Muscle of back (tissue), 13 donors: ENCODE data around the gene PRKAR1B. TPM values are rescaled to one million over a fixed set of nuclear protein-coding genes. Genes with fewer than 3 reads are reported as not detected.

Experiments
- DNase-seq, 3 donors: peaks; one replicate each; pipeline versions ENCODE4 v3.0.0 to v3.0.0-alpha.2; 2013
- long read RNA-seq, 9 donors: transcript quantifications; one replicate each; lab custom pipeline, GENCODE V29; 2026
- polyA plus RNA-seq, 10 donors: library from polyadenylated mRNA; unstranded; fragments of 120-200 nt; gene quantifications; one replicate each; pipeline ENCODE4 v1.2.1, GENCODE V29; 2013; ENCODE audit not compliant: insufficient read length in 10 of 10

Gene PRKAR1B
- 10 to 100 TPM; 18.4 to 39.6 (median 27.5) TPM for polyA plus RNA-seq
- long read RNA-seq, donor 1, transcript PRKAR1B-201 (11 exons, 2,007 nt), result major isoform, 5 of 8 reads
- long read RNA-seq, donor 1, partial matches to known transcripts, result 0 of 8 reads
- long read RNA-seq, donor 1, other reads (novel, unspliced or antisense), result 0 of 8 reads
- long read RNA-seq, donor 2, partial matches to known transcripts, result 0 of 13 reads
- long read RNA-seq, donor 2, other reads (novel, unspliced or antisense), result 5 of 13 reads
- long read RNA-seq, donor 3, result 0 reads
- long read RNA-seq, donor 4, transcript PRKAR1B-201 (11 exons, 2,007 nt), result major isoform, 5 of 6 reads
- long read RNA-seq, donor 4, partial matches to known transcripts, result 0 of 6 reads
- long read RNA-seq, donor 4, other reads (novel, unspliced or antisense), result 0 of 6 reads
- long read RNA-seq, donor 5, partial matches to known transcripts, result 0 of 8 reads
- long read RNA-seq, donor 5, other reads (novel, unspliced or antisense), result 0 of 8 reads
- long read RNA-seq, donor 6, transcript PRKAR1B-201 (11 exons, 2,007 nt), result major isoform, 7 of 51 reads
- long read RNA-seq, donor 6, partial matches to known transcripts, result 38 of 51 reads
- long read RNA-seq, donor 6, other reads (novel, unspliced or antisense), result 6 of 51 reads
- long read RNA-seq, donor 7, partial matches to known transcripts, result 118 of 122 reads
- long read RNA-seq, donor 7, other reads (novel, unspliced or antisense), result 0 of 122 reads
- long read RNA-seq, donor 8, partial matches to known transcripts, result 0 of 4 reads
- long read RNA-seq, donor 8, other reads (novel, unspliced or antisense), result 0 of 4 reads
- long read RNA-seq, donor 9, partial matches to known transcripts, result 0 of 1 reads
- long read RNA-seq, donor 9, other reads (novel, unspliced or antisense), result 0 of 1 reads

- no peak for DNase-seq
Measured at GRCh38 chr7:727104-727805, at the start of gene PRKAR1B. PRKAR1B (minus strand) TSS chr7:727281; CDS start chr7:711505, 15,776 bp downstream.

DNA sequence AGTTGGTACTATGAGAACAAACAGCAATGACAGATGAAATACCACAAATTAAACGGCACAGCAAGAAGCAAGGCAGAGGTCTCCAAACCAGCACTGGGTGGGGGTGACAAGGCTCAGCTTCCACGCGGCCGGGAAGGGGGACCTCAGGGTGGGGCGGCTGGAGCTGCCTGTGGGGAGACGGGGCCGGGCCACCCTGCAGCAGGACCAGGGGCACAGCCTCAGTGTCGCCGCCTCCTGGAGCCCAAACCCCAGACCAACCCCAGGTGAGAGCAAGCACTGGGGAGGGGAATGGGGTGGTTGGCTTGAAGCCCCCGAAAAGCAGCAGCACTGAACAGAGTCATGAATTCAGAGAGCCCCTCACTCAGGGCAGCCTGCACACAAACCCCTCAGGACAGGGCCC is 49.3 kb upstream of the PRKAR1B start:
- no peak for DNase-seq

GRCh38 chr7:774161-775109 is 47.4 kb upstream of the PRKAR1B start:
- peak in 2 of 3 donors; percentile 55 to 76 for DNase-seq

DNA sequence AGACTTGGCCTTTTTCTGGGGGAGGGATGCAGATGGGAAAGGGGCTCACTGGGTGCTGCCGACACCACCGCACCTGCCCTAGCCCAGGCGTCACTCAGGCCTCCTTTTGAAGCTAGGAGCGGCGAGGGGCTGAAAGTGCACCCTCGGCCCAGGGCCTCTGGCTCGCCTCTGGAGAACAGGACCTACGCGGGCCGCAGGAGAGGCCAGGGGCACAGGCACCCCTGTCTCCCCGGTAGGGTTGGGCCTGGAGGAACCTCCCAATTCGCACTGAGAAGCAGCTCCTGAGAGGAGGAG is 46.5 kb upstream of the PRKAR1B start:
- DNase-seq, result no peak

- DNase-seq, result no peak
Measured at GRCh38 chr7:772861-773621, 46.0 kb upstream of the PRKAR1B start.

DNA sequence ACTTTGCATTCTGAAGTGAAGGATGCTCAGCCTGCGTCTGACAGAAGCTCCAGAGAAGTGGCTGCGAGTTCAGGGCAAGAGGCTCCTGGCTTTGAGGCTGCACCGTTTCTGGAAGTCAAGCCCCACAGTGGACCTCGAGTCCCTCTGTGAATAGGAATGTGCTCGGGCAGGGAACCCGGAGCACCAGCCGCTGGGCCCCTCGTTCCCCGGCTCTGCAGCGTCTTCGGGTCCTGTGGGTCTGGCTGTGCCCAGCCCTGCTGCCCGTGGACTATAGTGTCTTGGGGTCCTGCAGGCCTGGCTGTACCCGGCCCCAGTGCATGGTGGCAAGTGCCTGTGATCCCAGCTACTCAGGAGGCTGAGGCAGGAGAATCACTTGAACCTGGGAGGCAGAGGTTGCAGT is 45.3 kb upstream of the PRKAR1B start:
- no peak for DNase-seq

DNA sequence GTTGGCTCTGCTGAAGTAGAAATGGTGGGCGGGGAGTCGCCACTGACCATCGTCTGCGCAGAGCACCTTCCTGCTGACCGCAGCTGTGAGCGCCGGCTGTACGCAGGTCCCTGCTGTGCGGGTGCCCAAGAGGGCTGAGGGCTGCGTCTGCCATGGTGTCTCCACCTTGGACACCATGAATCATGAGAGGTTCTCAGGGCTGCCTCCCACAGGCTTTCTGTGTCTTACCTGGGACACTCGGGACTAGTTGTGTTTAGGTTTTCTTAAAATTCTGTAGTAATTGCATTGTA is 44.9 kb upstream of the PRKAR1B start:
- no peak for DNase-seq

- peak; percentile 61 to 90 (median 81) for DNase-seq
Measured at GRCh38 chr7:771234-772004, 44.3 kb upstream of the PRKAR1B start.

DNA sequence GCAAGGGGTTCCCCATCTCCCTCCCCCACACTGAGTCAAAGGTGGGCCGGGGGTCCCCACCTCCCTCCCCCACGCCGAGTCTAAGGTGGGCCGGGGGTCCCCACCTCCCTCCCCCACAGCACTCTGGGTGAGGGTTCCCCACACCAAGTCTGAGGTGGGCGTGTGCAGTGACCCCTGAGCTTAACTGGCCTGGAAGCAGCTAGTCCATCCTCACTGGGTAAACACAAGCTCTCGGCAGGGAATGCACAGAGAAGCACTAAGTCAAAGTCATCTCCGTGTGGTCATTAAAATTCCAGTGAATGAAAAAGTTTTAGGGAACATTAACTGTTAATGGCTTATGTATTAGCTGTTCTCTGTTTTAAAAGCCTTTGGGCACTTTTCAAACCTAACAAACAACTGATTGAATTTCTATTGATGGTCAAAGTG is 43.7 kb upstream of the PRKAR1B start:
- DNase-seq, result no peak

- DNase-seq, result no peak
Measured at GRCh38 chr7:770336-770735, 43.3 kb upstream of the PRKAR1B start.

- DNase-seq, result peak; percentile 31 to 71 (median 62)
Measured at GRCh38 chr7:768881-769504, 41.9 kb upstream of the PRKAR1B start.

DNA sequence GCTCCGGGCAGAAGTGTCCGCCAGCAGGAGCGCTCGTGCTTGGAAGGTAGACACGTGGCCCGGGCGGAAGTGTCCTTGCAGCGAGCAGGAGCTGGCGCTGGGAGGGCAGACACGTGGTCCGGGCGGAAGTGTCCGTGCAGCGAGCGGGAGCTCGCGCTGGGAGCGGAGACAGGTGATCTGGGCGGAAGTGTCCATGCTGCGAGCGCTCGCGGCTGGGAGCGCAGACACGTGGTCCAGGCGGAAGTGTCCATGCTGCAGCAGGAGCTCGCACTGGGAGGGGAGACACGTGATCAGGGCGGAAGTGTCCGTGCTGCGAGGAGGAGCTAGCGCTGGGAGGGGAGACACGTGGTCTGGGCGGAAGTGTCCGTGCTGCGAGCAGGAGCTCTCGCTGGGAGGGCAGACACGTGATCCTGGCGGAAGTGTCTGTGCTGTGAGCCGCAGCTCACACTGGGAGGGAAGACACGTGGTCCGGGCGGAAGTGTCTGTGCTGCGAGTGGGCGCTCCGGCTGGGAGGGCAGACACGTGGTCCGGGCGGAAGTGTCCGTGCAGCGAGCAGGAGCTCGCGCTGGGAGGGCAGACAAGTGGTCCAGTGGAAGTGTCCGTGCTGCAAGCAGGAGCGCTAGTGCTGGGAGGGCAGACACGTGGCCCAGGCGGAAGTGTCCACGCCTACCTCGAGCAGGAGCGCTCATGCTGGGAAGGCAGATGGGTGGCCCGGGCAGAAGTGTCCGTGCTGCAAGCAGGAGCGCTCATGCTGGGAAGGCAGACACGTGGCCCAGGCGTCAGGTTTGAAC is 41.1 kb upstream of the PRKAR1B start:
- DNase-seq, result peak in 2 of 3 donors; percentile 45 to 81

DNA sequence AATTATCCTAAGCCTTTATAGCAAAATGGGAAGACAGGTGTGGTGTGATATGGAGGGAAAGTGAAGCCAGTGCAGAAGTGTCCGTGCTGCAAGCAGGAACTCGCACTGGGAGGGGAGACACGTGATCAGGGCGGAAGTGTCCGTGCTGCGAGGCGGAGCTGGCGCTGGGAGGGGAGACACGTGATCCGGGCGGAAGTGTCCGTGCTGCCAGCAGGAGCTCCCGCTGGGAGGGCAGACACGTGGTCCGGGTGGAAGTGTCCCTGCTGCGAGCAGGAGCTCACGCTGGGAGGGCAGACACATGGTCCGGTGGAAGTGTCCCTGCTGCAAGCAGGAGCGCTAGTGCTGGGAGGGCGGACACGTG is 40.5 kb upstream of the PRKAR1B start:
- peak in 2 of 3 donors; percentile 52 to 69 for DNase-seq

GRCh38 chr7:765383-765782 is 38.3 kb upstream of the PRKAR1B start:
- DNase-seq, result no peak

- no peak for DNase-seq
Measured at GRCh38 chr7:763762-764161, 36.7 kb upstream of the PRKAR1B start.

DNA sequence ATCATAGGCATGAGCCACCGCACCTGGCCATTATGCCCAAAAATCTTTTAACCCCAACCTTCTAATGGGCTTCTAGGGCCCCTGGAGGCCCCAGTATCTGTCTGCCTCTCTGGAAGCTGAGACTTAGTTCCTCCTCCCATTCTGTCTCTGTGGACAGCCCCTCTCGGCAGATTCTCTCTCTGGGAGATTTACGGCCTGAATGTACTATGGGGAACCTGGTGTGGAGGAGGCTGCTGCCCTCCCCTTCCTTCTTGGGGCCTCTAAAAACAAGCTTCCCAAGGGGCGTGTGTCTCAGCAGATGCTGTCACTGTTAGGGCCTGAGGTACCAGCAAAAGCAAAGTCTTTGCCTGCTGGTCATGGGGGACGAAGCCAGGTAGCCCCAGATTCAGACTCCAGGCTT is 35.8 kb upstream of the PRKAR1B start:
- DNase-seq, result no peak

- no peak for DNase-seq
Measured at GRCh38 chr7:761631-762030, 34.5 kb upstream of the PRKAR1B start.

DNA sequence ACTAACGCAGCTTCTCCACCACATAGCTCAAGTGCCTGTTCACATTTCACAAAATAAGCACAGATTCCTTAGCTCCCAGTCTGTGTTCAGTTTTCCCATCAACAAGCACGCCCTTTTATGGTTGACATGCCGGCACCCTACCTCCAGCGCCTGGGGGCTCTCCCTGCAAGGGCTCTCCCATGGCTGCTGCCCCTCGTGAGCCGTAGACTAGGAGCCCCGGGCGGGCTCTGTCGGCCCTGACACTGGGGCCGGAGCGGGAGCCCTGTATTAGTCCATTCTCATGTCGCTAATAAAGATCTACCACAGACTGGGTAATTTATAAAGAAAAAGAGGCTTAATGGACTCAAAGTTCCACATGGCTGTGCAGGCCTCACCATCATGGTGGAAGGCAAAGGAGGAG is 34.0 kb upstream of the PRKAR1B start:
- no peak for DNase-seq

DNA sequence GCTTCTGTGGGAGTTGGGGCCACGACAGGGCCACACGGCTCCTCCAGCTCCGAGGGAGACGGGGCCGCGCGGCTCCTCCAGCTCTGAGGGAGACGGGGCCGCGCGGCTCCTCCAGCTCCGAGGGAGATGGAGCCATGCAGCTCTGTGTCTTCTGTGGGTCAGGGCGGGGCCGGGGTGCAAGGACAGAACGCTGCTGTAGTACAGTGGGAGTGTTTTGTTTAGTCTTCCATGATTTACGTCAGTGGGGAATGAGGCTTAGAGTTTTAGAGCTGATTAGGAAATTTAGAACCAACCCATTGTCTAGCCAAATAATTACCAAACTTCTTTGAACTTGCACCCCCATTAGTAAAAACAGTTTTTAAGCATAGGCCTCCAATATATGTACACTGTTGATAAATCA is 32.9 kb upstream of the PRKAR1B start:
- no peak for DNase-seq
